WTC11 (cell line): ENCODE data around the gene NRDC. TPM values are rescaled to one million over a fixed set of nuclear protein-coding genes. Genes with fewer than 3 reads are reported as not detected.

Source experiments
- ATAC-seq: fragments of 200-7000 bp; cut with Tn5 transposase; 2 replicates; pipeline ENCODE4 v1.10.0; 2021; ENCODE audit warnings: mild to moderate bottlenecking, moderate library complexity
- CTCF ChIA-PET: fragments of 300-600 bp; sonication (Branson Sonifier 250); formaldehyde crosslinking; loops from one replicate; lab custom pipeline; 2021; ENCODE audit warnings: antibody characterized with exemption; lab: Charles Lee
- POLR2A ChIA-PET: fragments of 350-600 bp; sonication (Branson Sonifier 250); formaldehyde crosslinking; loops from one replicate; lab custom pipeline; 2021; ENCODE audit warnings: antibody characterized with exemption; lab: Charles Lee
- DNase-seq: peaks from one replicate; pipeline ENCODE4 v3.0.0; 2021; ENCODE audit warnings: low spot score
- H3K27ac Mint-ChIP-seq: 2 replicates; pipeline ENCODE4 v1.8.0; 2021; ENCODE audit warnings: mixed read lengths
- H3K27me3 Mint-ChIP-seq: 2 replicates; pipeline ENCODE4 v1.8.0; 2021; ENCODE audit warnings: low read depth, mild to moderate bottlenecking, moderate library complexity, mixed read lengths
- H3K36me3 Mint-ChIP-seq: 2 replicates; pipeline ENCODE4 v1.8.0; 2021; ENCODE audit warnings: mixed read lengths
- H3K4me1 Mint-ChIP-seq: 2 replicates; pipeline ENCODE4 v1.8.0; 2022; ENCODE audit warnings: mixed read lengths
- H3K4me3 Mint-ChIP-seq: 2 replicates; pipeline ENCODE4 v1.8.0; 2021; ENCODE audit warnings: mild to moderate bottlenecking, moderate library complexity, mixed read lengths
- H3K9me3 Mint-ChIP-seq: 2 replicates; pipeline ENCODE4 v1.8.0; 2021; ENCODE audit warnings: mixed read lengths
- ATF6 ChIP-seq: sonication (generic); formaldehyde crosslinking; IDR thresholded peaks from 2 replicates; pipeline ENCODE4 v1.8.1; 2023; ENCODE audit warnings: mild to moderate bottlenecking, missing genetic modification reagents
- CBFB ChIP-seq: sonication (generic); formaldehyde crosslinking; IDR thresholded peaks from 2 replicates; pipeline ENCODE4 v1.8.1; 2022; ENCODE audit warnings: mild to moderate bottlenecking, low read depth, missing genetic modification reagents
- ERG ChIP-seq: fragments of 250-450 bp; sonication (Bioruptor Pico); IDR thresholded peaks from 2 replicates; pipeline ENCODE4 v1.8.0; 2021; ENCODE audit warnings: mild to moderate bottlenecking
- FOXK1 ChIP-seq: sonication (generic); formaldehyde crosslinking; IDR thresholded peaks from 2 replicates; pipeline ENCODE4 v1.8.0; 2022; ENCODE audit warnings: mild to moderate bottlenecking, moderate library complexity, missing genetic modification reagents
- IRF2 ChIP-seq: sonication (generic); formaldehyde crosslinking; IDR thresholded peaks from 2 replicates; pipeline ENCODE4 v1.8.0; 2022; ENCODE audit warnings: low read depth, missing genetic modification reagents, borderline replicate concordance
- JAZF1 ChIP-seq: fragments of 250-450 bp; sonication (Bioruptor Pico); IDR thresholded peaks from 2 replicates; pipeline ENCODE4 v1.9.0; 2021; ENCODE audit warnings: moderate library complexity, mild to moderate bottlenecking, inconsistent platforms
- JUN ChIP-seq: sonication (generic); formaldehyde crosslinking; IDR thresholded peaks from 2 replicates; pipeline ENCODE4 v1.8.0; 2023; ENCODE audit warnings: mild to moderate bottlenecking, missing genetic modification reagents
- KAT7 ChIP-seq: sonication (generic); formaldehyde crosslinking; IDR thresholded peaks from 2 replicates; pipeline ENCODE4 v1.8.1; 2023; ENCODE audit warnings: missing genetic modification reagents, mild to moderate bottlenecking, borderline replicate concordance
- NFATC4 ChIP-seq: fragments of 250-450 bp; sonication (Bioruptor Pico); IDR thresholded peaks from 2 replicates; pipeline ENCODE4 v1.9.0; 2021; ENCODE audit warnings: mild to moderate bottlenecking
- NFYB ChIP-seq: sonication (generic); formaldehyde crosslinking; conservative IDR thresholded peaks from 2 replicates; pipeline ENCODE4 v1.8.0; 2022; ENCODE audit warnings: low read depth, missing genetic modification reagents
- OVOL2 ChIP-seq: fragments of 250-450 bp; sonication (Bioruptor Pico); IDR thresholded peaks from 2 replicates; pipeline ENCODE4 v1.9.0; 2021; ENCODE audit warnings: mild to moderate bottlenecking, borderline replicate concordance
- SMAD4 ChIP-seq: sonication (generic); formaldehyde crosslinking; IDR thresholded peaks from 2 replicates; pipeline ENCODE4 v1.8.0; 2022; ENCODE audit warnings: mild to moderate bottlenecking, missing genetic modification reagents
- TCF7 ChIP-seq: sonication (generic); formaldehyde crosslinking; IDR thresholded peaks from 2 replicates; pipeline ENCODE4 v1.8.0; 2022; ENCODE audit warnings: mild to moderate bottlenecking, low read depth, missing genetic modification reagents, moderate library complexity
- TEAD1 ChIP-seq: sonication (generic); formaldehyde crosslinking; IDR thresholded peaks from 2 replicates; pipeline ENCODE4 v1.8.0; 2022; ENCODE audit warnings: mild to moderate bottlenecking, missing genetic modification reagents
- ZBTB21 ChIP-seq: sonication (generic); formaldehyde crosslinking; IDR thresholded peaks from 2 replicates; pipeline ENCODE4 v1.8.1; 2023; ENCODE audit warnings: mild to moderate bottlenecking, missing genetic modification reagents, borderline replicate concordance
- ZNF219 ChIP-seq: sonication (generic); formaldehyde crosslinking; IDR thresholded peaks from 2 replicates; pipeline ENCODE4 v1.8.0; 2023; ENCODE audit warnings: missing genetic modification reagents, mild to moderate bottlenecking, borderline replicate concordance
- ZNF317 ChIP-seq: sonication (generic); formaldehyde crosslinking; IDR thresholded peaks from 2 replicates; pipeline ENCODE4 v1.8.1; 2023; ENCODE audit warnings: low read depth, mild to moderate bottlenecking, moderate library complexity, missing genetic modification reagents, borderline replicate concordance
- ZNF423 ChIP-seq: fragments of 250-450 bp; sonication (Bioruptor Pico); IDR thresholded peaks from 2 replicates; pipeline ENCODE4 v2.1.2; 2022; ENCODE audit warnings: mild to moderate bottlenecking, moderate library complexity
- ZNF671 ChIP-seq: fragments of 250-450 bp; sonication (Bioruptor Pico); IDR thresholded peaks from 2 replicates; pipeline ENCODE4 v1.8.0; 2021; ENCODE audit warnings: mild to moderate bottlenecking
- total RNA-seq: library from RNA; stranded (reverse); gene quantifications from 3 replicates; pipeline ENCODE4 v1.2.3, GENCODE V29; 2021
- TF ChIP-seq, protein P1 (sequence below): sonication (generic); formaldehyde crosslinking; IDR thresholded peaks from 2 replicates; pipeline ENCODE4 v1.8.1; 2022; ENCODE audit warnings: mild to moderate bottlenecking, missing genetic modification reagents, moderate library complexity, borderline replicate concordance
- TF ChIP-seq, protein P2 (sequence below): fragments of 250-450 bp; sonication (Bioruptor Pico); IDR thresholded peaks from 2 replicates; pipeline ENCODE4 v1.9.0; 2021; ENCODE audit warnings: mild to moderate bottlenecking
- TF ChIP-seq, protein P3 (sequence below): fragments of 250-450 bp; sonication (Bioruptor Pico); IDR thresholded peaks from 2 replicates; pipeline ENCODE4 v1.9.0; 2021; ENCODE audit warnings: moderate library complexity, mild to moderate bottlenecking, inconsistent platforms, borderline replicate concordance
- TF ChIP-seq, protein P4 (sequence below): sonication (generic); formaldehyde crosslinking; IDR thresholded peaks from 2 replicates; pipeline ENCODE4 v1.8.1; 2023; ENCODE audit warnings: mild to moderate bottlenecking, missing genetic modification reagents
- TF ChIP-seq, protein P5 (sequence below): sonication (generic); formaldehyde crosslinking; IDR thresholded peaks from 2 replicates; pipeline ENCODE4 v1.8.0; 2022; ENCODE audit warnings: mild to moderate bottlenecking, missing genetic modification reagents

Gene NRDC
- total RNA-seq, 1 experiment from 2014 or later: 201 TPM

DNA sequence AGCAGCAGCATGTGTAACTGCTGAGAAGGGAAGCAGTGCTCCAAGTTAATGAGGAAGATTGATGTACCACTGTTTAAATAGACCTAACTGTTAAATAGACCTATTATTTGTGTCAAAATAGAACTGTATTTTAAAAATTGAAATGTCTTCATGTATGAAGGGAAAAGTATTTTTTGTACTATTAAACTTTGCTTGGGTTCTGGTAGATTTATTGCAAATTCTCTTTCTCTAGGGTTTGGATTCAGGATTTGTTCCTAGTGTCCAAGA, 133.3 kb downstream of the NRDC start (continued):
- TF ChIP-seq TCF7 (CRISPR knock-in tag) (no peak), CBFB (no peak), ZNF317 (no peak), ZNF423 (CRISPR knock-in tag) (no peak), TEAD1 (no peak)
- TF ChIP-seq, protein P1, sequence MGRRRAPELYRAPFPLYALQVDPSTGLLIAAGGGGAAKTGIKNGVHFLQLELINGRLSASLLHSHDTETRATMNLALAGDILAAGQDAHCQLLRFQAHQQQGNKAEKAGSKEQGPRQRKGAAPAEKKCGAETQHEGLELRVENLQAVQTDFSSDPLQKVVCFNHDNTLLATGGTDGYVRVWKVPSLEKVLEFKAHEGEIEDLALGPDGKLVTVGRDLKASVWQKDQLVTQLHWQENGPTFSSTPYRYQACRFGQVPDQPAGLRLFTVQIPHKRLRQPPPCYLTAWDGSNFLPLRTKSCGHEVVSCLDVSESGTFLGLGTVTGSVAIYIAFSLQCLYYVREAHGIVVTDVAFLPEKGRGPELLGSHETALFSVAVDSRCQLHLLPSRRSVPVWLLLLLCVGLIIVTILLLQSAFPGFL (CRISPR knock-in tag): no peak

DNA sequence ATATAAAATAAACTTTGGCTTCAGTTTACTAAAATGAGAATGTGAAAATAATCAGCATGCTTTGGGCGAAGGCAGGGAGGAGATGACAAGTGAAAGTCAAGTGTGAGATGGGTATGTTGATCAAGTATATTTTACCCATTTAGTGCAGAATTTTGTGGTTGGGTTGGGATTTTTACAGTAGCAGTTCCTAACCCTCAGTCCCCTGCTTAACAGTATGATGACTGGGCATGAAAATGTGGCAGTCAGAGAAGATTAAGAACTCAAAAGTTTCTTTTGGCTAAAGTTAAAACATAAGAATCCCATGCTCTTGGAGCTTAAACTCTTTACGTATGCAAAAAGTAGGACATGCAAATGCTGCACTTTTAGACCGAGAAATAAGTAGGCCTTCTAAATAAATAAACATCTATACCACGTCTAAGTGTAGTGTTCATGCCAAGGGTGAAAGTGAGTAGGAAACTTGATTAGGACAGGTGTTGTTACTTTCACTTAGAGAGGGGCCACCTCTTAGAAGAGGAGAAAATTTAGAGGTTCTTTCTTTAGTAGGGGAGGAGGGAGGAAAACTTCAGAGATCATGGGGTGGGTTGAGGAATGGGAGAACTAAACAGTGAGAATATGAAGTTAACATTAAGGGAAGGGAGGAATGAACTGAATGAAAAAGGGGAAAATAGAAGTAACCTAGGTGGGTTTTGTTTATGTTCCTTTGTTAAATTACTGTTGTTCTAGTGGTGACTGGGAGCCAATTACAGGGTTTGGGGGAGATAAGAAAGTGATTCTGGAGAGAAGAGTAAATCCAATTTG, 133.8 kb downstream of the NRDC start:
- no peaks in the 10 kb centered on the region for H3K27me3 Mint-ChIP-seq
- H3K36me3 Mint-ChIP-seq: peaks cover 15% of the 10 kb centered on the region
- POLR2A ChIA-PET: no interaction called here
- H3K4me3 Mint-ChIP-seq: no peak overlapping the region
- H3K9me3 Mint-ChIP-seq: no peaks in the 10 kb centered on the region
- ATAC-seq: no peak
- DNase-seq: no peak
- H3K27ac Mint-ChIP-seq: peak overlapping the region; percentile 5; the same call in 1 of the 2 replicates
- no peak for TF ChIP-seq JUN
- TF ChIP-seq, protein P2, sequence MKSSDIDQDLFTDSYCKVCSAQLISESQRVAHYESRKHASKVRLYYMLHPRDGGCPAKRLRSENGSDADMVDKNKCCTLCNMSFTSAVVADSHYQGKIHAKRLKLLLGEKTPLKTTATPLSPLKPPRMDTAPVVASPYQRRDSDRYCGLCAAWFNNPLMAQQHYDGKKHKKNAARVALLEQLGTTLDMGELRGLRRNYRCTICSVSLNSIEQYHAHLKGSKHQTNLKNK (CRISPR knock-in tag): no peak
- TF ChIP-seq, protein P3, sequence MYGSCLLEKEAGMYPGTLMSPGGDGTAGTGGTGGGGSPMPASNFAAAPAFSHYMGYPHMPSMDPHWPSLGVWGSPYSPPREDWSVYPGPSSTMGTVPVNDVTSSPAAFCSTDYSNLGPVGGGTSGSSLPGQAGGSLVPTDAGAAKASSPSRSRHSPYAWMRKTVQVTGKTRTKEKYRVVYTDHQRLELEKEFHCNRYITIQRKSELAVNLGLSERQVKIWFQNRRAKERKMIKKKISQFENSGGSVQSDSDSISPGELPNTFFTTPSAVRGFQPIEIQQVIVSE: no peak
- peaks cover 13% of the 10 kb centered on the region for H3K4me1 Mint-ChIP-seq
- CTCF ChIA-PET: no interaction called here

DNA sequence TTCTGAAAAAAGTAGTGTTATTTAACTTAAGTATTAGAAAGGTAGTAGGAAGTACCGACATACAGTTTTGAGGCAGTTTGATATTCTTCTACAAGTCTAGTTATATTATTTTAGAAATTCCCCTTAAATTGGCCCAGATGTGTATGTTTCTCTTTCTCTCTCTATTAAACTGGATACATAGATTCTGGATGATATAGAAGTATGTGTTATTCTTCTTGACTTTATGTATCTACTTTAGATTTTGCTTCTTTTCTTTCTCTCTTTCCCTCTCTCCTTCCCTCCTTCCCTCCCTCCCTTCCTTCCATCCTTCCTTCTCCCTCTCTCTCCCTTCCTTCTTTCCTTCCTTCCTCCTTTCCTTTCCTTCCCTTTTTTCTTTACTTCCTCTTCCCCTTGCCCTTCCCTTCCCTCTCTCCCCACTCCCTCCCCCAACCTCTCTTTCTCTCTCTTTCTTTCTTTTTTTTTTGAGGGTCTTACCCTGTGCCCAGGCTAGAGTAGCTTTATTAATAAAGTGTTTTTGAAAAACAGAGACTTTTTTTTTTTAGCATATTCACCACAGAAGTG, 137.3 kb downstream of the NRDC start:
- Mint-ChIP-seq H3K4me1 (peaks cover 16% of the 10 kb centered on the region), H3K27me3 (no peaks in the 10 kb centered on the region), H3K36me3 (0 out of 2 replicates have a peak, but pooled peaks cover 2% of the 10 kb centered on the region), H3K27ac (no peak overlapping the region), H3K9me3 (no peaks in the 10 kb centered on the region), H3K4me3 (no peak overlapping the region)
- DNase-seq: no peak
- CTCF ChIA-PET: interaction anchor here (0.6 kb wide), 1 partner anchor 456 kb away, joined by 6 read pairs; no protein-coding TSS in a partner anchor
- POLR2A ChIA-PET: no interaction called here
- TF ChIP-seq, protein P4, sequence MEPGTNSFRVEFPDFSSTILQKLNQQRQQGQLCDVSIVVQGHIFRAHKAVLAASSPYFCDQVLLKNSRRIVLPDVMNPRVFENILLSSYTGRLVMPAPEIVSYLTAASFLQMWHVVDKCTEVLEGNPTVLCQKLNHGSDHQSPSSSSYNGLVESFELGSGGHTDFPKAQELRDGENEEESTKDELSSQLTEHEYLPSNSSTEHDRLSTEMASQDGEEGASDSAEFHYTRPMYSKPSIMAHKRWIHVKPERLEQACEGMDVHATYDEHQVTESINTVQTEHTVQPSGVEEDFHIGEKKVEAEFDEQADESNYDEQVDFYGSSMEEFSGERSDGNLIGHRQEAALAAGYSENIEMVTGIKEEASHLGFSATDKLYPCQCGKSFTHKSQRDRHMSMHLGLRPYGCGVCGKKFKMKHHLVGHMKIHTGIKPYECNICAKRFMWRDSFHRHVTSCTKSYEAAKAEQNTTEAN: no peak
- TF ChIP-seq OVOL2 (CRISPR knock-in tag): no peak
- TF ChIP-seq JAZF1 (CRISPR knock-in tag): no peak
- no peak for TF ChIP-seq JUN
- TF ChIP-seq SMAD4 (CRISPR knock-in tag): no peak
- no peak for TF ChIP-seq NFYB
- TF ChIP-seq KAT7: no peak
- TF ChIP-seq NFATC4 (CRISPR knock-in tag): no peak
- TF ChIP-seq TEAD1: no peak
- TF ChIP-seq ZNF671 (CRISPR knock-in tag): no peak
- no peak for TF ChIP-seq ZNF423 (CRISPR knock-in tag)
- TF ChIP-seq ZBTB21: no peak
- no peak for TF ChIP-seq IRF2 (CRISPR knock-in tag)
- TF ChIP-seq, protein P5, sequence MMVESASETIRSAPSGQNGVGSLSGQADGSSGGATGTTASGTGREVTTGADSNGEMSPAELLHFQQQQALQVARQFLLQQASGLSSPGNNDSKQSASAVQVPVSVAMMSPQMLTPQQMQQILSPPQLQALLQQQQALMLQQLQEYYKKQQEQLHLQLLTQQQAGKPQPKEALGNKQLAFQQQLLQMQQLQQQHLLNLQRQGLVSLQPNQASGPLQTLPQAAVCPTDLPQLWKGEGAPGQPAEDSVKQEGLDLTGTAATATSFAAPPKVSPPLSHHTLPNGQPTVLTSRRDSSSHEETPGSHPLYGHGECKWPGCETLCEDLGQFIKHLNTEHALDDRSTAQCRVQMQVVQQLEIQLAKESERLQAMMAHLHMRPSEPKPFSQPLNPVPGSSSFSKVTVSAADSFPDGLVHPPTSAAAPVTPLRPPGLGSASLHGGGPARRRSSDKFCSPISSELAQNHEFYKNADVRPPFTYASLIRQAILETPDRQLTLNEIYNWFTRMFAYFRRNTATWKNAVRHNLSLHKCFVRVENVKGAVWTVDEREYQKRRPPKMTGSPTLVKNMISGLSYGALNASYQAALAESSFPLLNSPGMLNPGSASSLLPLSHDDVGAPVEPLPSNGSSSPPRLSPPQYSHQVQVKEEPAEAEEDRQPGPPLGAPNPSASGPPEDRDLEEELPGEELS (CRISPR knock-in tag): no peak
- TF ChIP-seq FOXK1 (CRISPR knock-in tag): no peak
- no peak for TF ChIP-seq ATF6 (CRISPR knock-in tag)
- TF ChIP-seq ZNF219 (CRISPR knock-in tag): no peak
- no peak for TF ChIP-seq CBFB
- TF ChIP-seq ERG (CRISPR knock-in tag): no peak
- TF ChIP-seq, all 79 proteins: peak for 0
- no peak for ATAC-seq
